HepG2 (cell line): Measurements from ENCODE around the gene RBM22.
"Not testable (repeated sequence)": the region's sequence is repeated elsewhere in the genome, so short reads cannot be mapped to it uniquely, and the experiment has no call there.

ENCODE experiments used
- EP300 ChIP-seq, 3 experiments: sonication (generic) in 1 of 3; formaldehyde crosslinking in 1 of 3; IDR thresholded peaks; 2 replicates each; pipeline versions ENCODE4 v1.5.1 to v1.6.1; 2011 to 2020; ENCODE audit warnings: low read depth in 2 of 3, low read length in 2 of 3, borderline replicate concordance in 1 of 3, improper control_type of control experiment in 1 of 3, mild to moderate bottlenecking in 1 of 3, missing genetic modification reagents in 1 of 3, moderate library complexity in 1 of 3
- SOX13 ChIP-seq, 3 experiments: fragments of 450-650 bp in 1 of 3; sonication (generic) in 1 of 3; formaldehyde crosslinking in 1 of 3; IDR thresholded peaks in 2 of 3; conservative IDR thresholded peaks in 1 of 3; 2 replicates each; pipeline versions ENCODE4 v1.5.0 to v1.6.1; 2016 to 2020; ENCODE audit warnings: antibody characterized with exemption in 1 of 3, mild to moderate bottlenecking in 1 of 3, missing compliant biosample characterization in 1 of 3, missing genetic modification reagents in 1 of 3, moderate library complexity in 1 of 3
- ZNF407 ChIP-seq: sonication (generic); formaldehyde crosslinking; IDR thresholded peaks from one replicate; pipeline ENCODE4 v1.5.1; 2020; ENCODE audit warnings: mild to moderate bottlenecking, missing genetic modification reagents; ENCODE audit errors: not compliant biosample characterization

GRCh38 chr5:150743142-150743488, 42.3 kb upstream of the RBM22 start:
- TF ChIP-seq SOX13 (IDR thresholded peaks at IDR 0.05); SOX13 (CRISPR knock-in tag; conservative IDR thresholded peaks at IDR 0.05 in 1 of 2, IDR thresholded peaks at IDR 0.05 in 1 of 2); EP300 (IDR thresholded peaks at IDR 0.05; ENCODE audit: low read depth in 2 of 2, low read length in 2 of 2); EP300 (CRISPR knock-in tag; IDR thresholded peaks at IDR 0.05; ENCODE audit: borderline replicate concordance); ZNF407 (CRISPR knock-in tag): not testable (repeated sequence)
